SKM-1 (cell line): ENCODE data around the gene DAZ1.
"Not testable (repeated sequence)": the region's sequence is repeated elsewhere in the genome, so short reads cannot be mapped to it uniquely, and the experiment has no call there.

ENCODE experiments used
- DNase-seq: peaks from one replicate; lab custom pipeline; 2025; ENCODE audit not compliant: unreplicated experiment; lab: John Stamatoyannopoulos, UW

Gene DAZ1

GRCh38 chrY:23198908-23199307 lies at the start of gene DAZ1:
DAZ1 (minus strand) TSS chrY:23199008; CDS start chrY:23198800, 208 bp downstream.
- not testable (repeated sequence) for DNase-seq

- not testable (repeated sequence) for DNase-seq
These were observed 20.4 kb upstream of the DAZ1 start, which contains the start of gene DAZ2 for GRCh38 chrY:23219233-23219632. DAZ2 (plus strand) TSS chrY:23219533; CDS start chrY:23219741, 208 bp downstream.

- not testable (repeated sequence) for DNase-seq
These were observed 11.9 kb upstream of the DAZ1 start for GRCh38 chrY:23210681-23211080.

- not testable (repeated sequence) for DNase-seq
These were observed 11.1 kb upstream of the DAZ1 start for GRCh38 chrY:23209802-23210495.

GRCh38 chrY:23207455-23207854 lies 8.6 kb upstream of the DAZ1 start:
- DNase-seq: not testable (repeated sequence)
